Measurements from ENCODE around the gene ZNF827. TPM values are rescaled to one million over a fixed set of nuclear protein-coding genes. Genes with fewer than 3 reads are reported as not detected.

Gene ZNF827
- total RNA-seq, 1 experiment from 2014 or later = 5.3 TPM

GRCh38 chr4:145881576-145881975 lies 57.0 kb downstream of the ZNF827 start:
- no peak overlapping the region for H3K4me3 ChIP-seq (ENCODE audit: low read depth, low read length)
- H3K27ac Mint-ChIP-seq (ENCODE audit: unreplicated experiment) = no peak overlapping the region
- no peaks in the 10 kb centered on the region for H3K9me3 Mint-ChIP-seq (ENCODE audit: unreplicated experiment)
- intact Hi-C loops (cut with micrococcal nuclease; ENCODE audit: unreplicated experiment) = no loop called here
- H3K27me3 ChIP-seq (replicated peaks; ENCODE audit: control insufficient read depth, insufficient read depth, low read length) = no peaks in the 10 kb centered on the region
- no peak for DNase-seq
- no peak for TF ChIP-seq CTCF (IDR thresholded peaks at IDR 0.05; ENCODE audit: insufficient read depth in 1 of 2, low read depth in 1 of 2, low read length in 1 of 2, severe bottlenecking in 1 of 2, unreplicated experiment in 1 of 2)
- H3K4me3 Mint-ChIP-seq (ENCODE audit: unreplicated experiment) = no peak overlapping the region
- H3K4me1 ChIP-seq = no peaks in the 10 kb centered on the region
- no peaks in the 10 kb centered on the region for H3K4me1 Mint-ChIP-seq (ENCODE audit: low read depth, unreplicated experiment)
- POLR2A ChIA-PET = no interaction called here
- no TSS peak for BruUV-seq (replicated peaks)
- H3K36me3 ChIP-seq (ENCODE audit: control insufficient read depth, insufficient read depth, low read length) = no peaks in the 10 kb centered on the region
- no peaks in the 10 kb centered on the region for H3K27me3 Mint-ChIP-seq (ENCODE audit: insufficient read depth, unreplicated experiment)
- CTCF ChIA-PET = no interaction called here
- H3K9me3 ChIP-seq = no peaks in the 10 kb centered on the region
- H3K36me3 Mint-ChIP-seq (ENCODE audit: insufficient read depth, unreplicated experiment) = no peaks in the 10 kb centered on the region

- Mint-ChIP-seq H3K4me1 (ENCODE audit: low read depth, unreplicated experiment) (no peaks in the 10 kb centered on the region), H3K4me3 (ENCODE audit: unreplicated experiment) (no peak overlapping the region), H3K36me3 (ENCODE audit: insufficient read depth, unreplicated experiment) (no peaks in the 10 kb centered on the region), H3K27me3 (ENCODE audit: insufficient read depth, unreplicated experiment) (no peaks in the 10 kb centered on the region), H3K27ac (ENCODE audit: unreplicated experiment) (no peak overlapping the region), H3K9me3 (ENCODE audit: unreplicated experiment) (no peaks in the 10 kb centered on the region)
- H3K9me3 ChIP-seq = no peaks in the 10 kb centered on the region
- intact Hi-C loops (cut with micrococcal nuclease; ENCODE audit: unreplicated experiment) = no loop called here
- H3K4me3 ChIP-seq (ENCODE audit: low read depth, low read length) = no peak overlapping the region
- ChIA-PET POLR2A (no interaction called here), CTCF (no interaction called here)
- no peak for DNase-seq
- TF ChIP-seq CTCF (IDR thresholded peaks at IDR 0.05; ENCODE audit: insufficient read depth in 1 of 2, low read depth in 1 of 2, low read length in 1 of 2, severe bottlenecking in 1 of 2, unreplicated experiment in 1 of 2) = no peak
- no TSS peak for BruUV-seq (replicated peaks)
- H3K4me1 ChIP-seq = no peaks in the 10 kb centered on the region
- H3K36me3 ChIP-seq (ENCODE audit: control insufficient read depth, insufficient read depth, low read length) = no peaks in the 10 kb centered on the region
- no peaks in the 10 kb centered on the region for H3K27me3 ChIP-seq (replicated peaks; ENCODE audit: control insufficient read depth, insufficient read depth, low read length)
These were observed 58.2 kb downstream of the ZNF827 start for GRCh38 chr4:145880355-145880960.

GRCh38 chr4:145879598-145879997 lies 59.0 kb downstream of the ZNF827 start:
- H3K9me3 Mint-ChIP-seq (ENCODE audit: unreplicated experiment) = no peaks in the 10 kb centered on the region
- Histone ChIP-seq H3K36me3 (ENCODE audit: control insufficient read depth, insufficient read depth, low read length) (no peaks in the 10 kb centered on the region), H3K9me3 (no peaks in the 10 kb centered on the region), H3K4me1 (no peaks in the 10 kb centered on the region), H3K27me3 (replicated peaks; ENCODE audit: control insufficient read depth, insufficient read depth, low read length) (no peaks in the 10 kb centered on the region), H3K4me3 (ENCODE audit: low read depth, low read length) (no peak overlapping the region)
- no peaks in the 10 kb centered on the region for H3K36me3 Mint-ChIP-seq (ENCODE audit: insufficient read depth, unreplicated experiment)
- no peaks in the 10 kb centered on the region for H3K4me1 Mint-ChIP-seq (ENCODE audit: low read depth, unreplicated experiment)
- intact Hi-C loops (cut with micrococcal nuclease; ENCODE audit: unreplicated experiment) = no loop called here
- POLR2A ChIA-PET = no interaction called here
- TF ChIP-seq CTCF (IDR thresholded peaks at IDR 0.05; ENCODE audit: insufficient read depth in 1 of 2, low read depth in 1 of 2, low read length in 1 of 2, severe bottlenecking in 1 of 2, unreplicated experiment in 1 of 2) = no peak
- H3K27ac Mint-ChIP-seq (ENCODE audit: unreplicated experiment) = no peak overlapping the region
- no peak overlapping the region for H3K4me3 Mint-ChIP-seq (ENCODE audit: unreplicated experiment)
- no peak for DNase-seq
- H3K27me3 Mint-ChIP-seq (ENCODE audit: insufficient read depth, unreplicated experiment) = no peaks in the 10 kb centered on the region
- BruUV-seq (replicated peaks) = no TSS peak
- CTCF ChIA-PET = no interaction called here
